HFFc6 (cell line): ENCODE measurements around the gene FBRS. TPM values are rescaled to one million over a fixed set of nuclear protein-coding genes. Genes with fewer than 3 reads are reported as not detected.

Experiments
- DNase-seq: peaks from one replicate; pipeline ENCODE4 v3.0.0-alpha.2; 2018
- H3K27ac Mint-ChIP-seq: 2 replicates; pipeline ENCODE4 v1.8.0; 2020; ENCODE audit warnings: mild to moderate bottlenecking, mixed read lengths
- H3K27me3 Mint-ChIP-seq: 2 replicates; pipeline ENCODE4 v1.8.0; 2021; ENCODE audit warnings: mild to moderate bottlenecking, moderate library complexity, mixed read lengths; ENCODE audit not compliant: insufficient read depth
- H3K36me3 Mint-ChIP-seq: 2 replicates; pipeline ENCODE4 v1.8.0; 2021; ENCODE audit warnings: low read depth, mixed read lengths
- H3K4me1 Mint-ChIP-seq: 2 replicates; pipeline ENCODE4 v1.8.0; 2020; ENCODE audit warnings: low read depth, mixed read lengths
- H3K4me3 Mint-ChIP-seq: 2 replicates; pipeline ENCODE4 v1.8.0; 2020; ENCODE audit warnings: mild to moderate bottlenecking, moderate library complexity, mixed read lengths
- H3K9me3 Mint-ChIP-seq: 2 replicates; pipeline ENCODE4 v1.8.0; 2020; ENCODE audit warnings: mild to moderate bottlenecking, mixed read lengths
- total RNA-seq, 6 experiments: library from RNA; stranded (reverse); fragmentation: NEBNext Ultra II Directional; extraction: Animal tissue kit (Norgen Biotek cat#: 25700); gene quantifications; 2 replicates in 1 of 6; 3 replicates in 5 of 6; pipeline ENCODE4 v1.2.3, GENCODE V29; 2021
- TF ChIP-seq, protein P1 (sequence below): fragments of 200-600 bp; sonication (generic); IDR thresholded peaks from 2 replicates; pipeline ENCODE4 v1.5.0; 2021; ENCODE audit warnings: antibody characterized with exemption, mild to moderate bottlenecking

Gene FBRS
- total RNA-seq, 6 experiments from 2014 or later, result 54.1 to 72.1 (median 64.5) TPM

DNA sequence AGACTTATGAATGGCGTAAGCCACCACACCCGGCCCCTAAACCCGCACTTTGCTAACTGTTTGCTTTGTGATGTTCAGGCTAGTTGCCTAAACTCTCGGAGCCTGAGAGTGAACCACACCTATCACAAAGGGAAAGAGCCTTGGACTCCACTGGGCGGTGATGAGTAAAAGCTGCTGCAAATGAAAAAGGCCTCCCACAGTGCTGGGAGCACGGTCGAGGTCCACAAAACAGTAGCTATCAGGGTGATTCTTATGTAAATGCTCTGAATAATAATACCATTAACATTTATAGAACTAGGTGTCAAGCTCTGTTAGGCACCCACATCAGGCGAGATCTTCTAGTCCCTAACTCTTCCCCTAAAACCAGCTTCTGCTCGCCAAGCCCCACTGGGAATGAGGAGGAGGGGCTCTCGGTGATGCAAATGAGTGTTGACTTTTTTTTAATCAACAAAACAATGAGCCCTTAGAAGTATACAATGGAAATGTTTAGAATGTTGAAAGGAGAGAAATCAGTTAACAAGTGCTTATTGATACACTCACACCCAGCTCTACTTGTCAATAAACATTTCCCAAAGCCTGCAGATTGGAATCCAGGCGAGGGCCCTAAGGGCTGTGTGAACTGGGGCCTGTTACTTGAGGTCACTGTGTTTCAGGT, 19.8 kb downstream of the FBRS start:
- Mint-ChIP-seq H3K4me3 (no peak overlapping the region), H3K36me3 (no peaks in the 10 kb centered on the region), H3K27ac (no peak overlapping the region), H3K9me3 (no peaks in the 10 kb centered on the region), H3K27me3 (peaks cover 6% of the 10 kb centered on the region; the same call in 1 of the 2 replicates), H3K4me1 (no peaks in the 10 kb centered on the region)
- DNase-seq, result no peak
- TF ChIP-seq, protein P1, sequence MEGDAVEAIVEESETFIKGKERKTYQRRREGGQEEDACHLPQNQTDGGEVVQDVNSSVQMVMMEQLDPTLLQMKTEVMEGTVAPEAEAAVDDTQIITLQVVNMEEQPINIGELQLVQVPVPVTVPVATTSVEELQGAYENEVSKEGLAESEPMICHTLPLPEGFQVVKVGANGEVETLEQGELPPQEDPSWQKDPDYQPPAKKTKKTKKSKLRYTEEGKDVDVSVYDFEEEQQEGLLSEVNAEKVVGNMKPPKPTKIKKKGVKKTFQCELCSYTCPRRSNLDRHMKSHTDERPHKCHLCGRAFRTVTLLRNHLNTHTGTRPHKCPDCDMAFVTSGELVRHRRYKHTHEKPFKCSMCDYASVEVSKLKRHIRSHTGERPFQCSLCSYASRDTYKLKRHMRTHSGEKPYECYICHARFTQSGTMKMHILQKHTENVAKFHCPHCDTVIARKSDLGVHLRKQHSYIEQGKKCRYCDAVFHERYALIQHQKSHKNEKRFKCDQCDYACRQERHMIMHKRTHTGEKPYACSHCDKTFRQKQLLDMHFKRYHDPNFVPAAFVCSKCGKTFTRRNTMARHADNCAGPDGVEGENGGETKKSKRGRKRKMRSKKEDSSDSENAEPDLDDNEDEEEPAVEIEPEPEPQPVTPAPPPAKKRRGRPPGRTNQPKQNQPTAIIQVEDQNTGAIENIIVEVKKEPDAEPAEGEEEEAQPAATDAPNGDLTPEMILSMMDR, result no peak

- Mint-ChIP-seq H3K4me1 (no peaks in the 10 kb centered on the region), H3K27me3 (peaks cover 6% of the 10 kb centered on the region; the same call in 1 of the 2 replicates), H3K9me3 (no peaks in the 10 kb centered on the region), H3K4me3 (no peak overlapping the region), H3K36me3 (no peaks in the 10 kb centered on the region), H3K27ac (no peak overlapping the region)
- TF ChIP-seq, protein P1, result no peak
- no peak for DNase-seq
These were observed 20.3 kb downstream of the FBRS start for GRCh38 chr16:30678586-30678970.

GRCh38 chr16:30680326-30680725, 22.1 kb downstream of the FBRS start:
- H3K36me3 Mint-ChIP-seq, result no peaks in the 10 kb centered on the region
- H3K4me1 Mint-ChIP-seq, result no peaks in the 10 kb centered on the region
- no peak overlapping the region for H3K27ac Mint-ChIP-seq
- peaks cover 8% of the 10 kb centered on the region; the same call in 1 of the 2 replicates for H3K27me3 Mint-ChIP-seq
- H3K9me3 Mint-ChIP-seq, result no peaks in the 10 kb centered on the region
- no peak for DNase-seq
- TF ChIP-seq, protein P1, result no peak
- no peak overlapping the region for H3K4me3 Mint-ChIP-seq

GRCh38 chr16:30688701-30689100, 30.5 kb downstream of the FBRS start:
- Mint-ChIP-seq H3K36me3 (no peaks in the 10 kb centered on the region), H3K27me3 (peaks cover 2% of the 10 kb centered on the region), H3K4me3 (no peak overlapping the region), H3K27ac (no peak overlapping the region), H3K4me1 (peaks cover 10% of the 10 kb centered on the region), H3K9me3 (no peaks in the 10 kb centered on the region)
- TF ChIP-seq, protein P1, result no peak
- no peak for DNase-seq

GRCh38 chr16:30691907-30692306, 33.7 kb downstream of the FBRS start:
- H3K4me3 Mint-ChIP-seq, result no peak overlapping the region
- H3K4me1 Mint-ChIP-seq, result peaks cover 20% of the 10 kb centered on the region

More at GRCh38 chr16:30691907-30692306, 33.7 kb downstream of the FBRS start:
- no peaks in the 10 kb centered on the region for H3K9me3 Mint-ChIP-seq
- H3K36me3 Mint-ChIP-seq, result no peaks in the 10 kb centered on the region
- TF ChIP-seq, protein P1, result no peak
- DNase-seq, result no peak
- no peaks in the 10 kb centered on the region; the same call in none of the 2 replicates for H3K27me3 Mint-ChIP-seq
- H3K27ac Mint-ChIP-seq, result no peak overlapping the region
